Lung (tissue), 12 donors: Measurements from ENCODE around the gene GALM. TPM values are rescaled to one million over a fixed set of nuclear protein-coding genes. Genes with fewer than 3 reads are reported as not detected.

ENCODE experiments used
- ATAC-seq: fragments of 200-7000 bp; cut with Tn5 transposase; one replicate; pipeline ENCODE4 v1.9.1; 2020; ENCODE audit warnings: moderate number of reproducible peaks; ENCODE audit not compliant: insufficient read depth, low FRiP score
- DNase-seq, 3 donors: peaks; one replicate each; pipeline ENCODE4 v3.0.0-alpha.2; 2013 to 2017
- H3K27ac ChIP-seq, 2 donors: one replicate each; pipeline ENCODE4 v1.5.1; 2013; ENCODE audit warnings: mild to moderate bottlenecking in 2 of 2, moderate library complexity in 2 of 2, control low read depth in 1 of 2, inconsistent platforms in 1 of 2, low read depth in 1 of 2, low read length in 1 of 2
- H3K27me3 ChIP-seq, 3 donors: one replicate each; pipeline ENCODE4 v1.5.1; 2013; ENCODE audit warnings: low read length in 2 of 3; ENCODE audit not compliant: control insufficient read depth in 3 of 3, insufficient read depth in 3 of 3
- H3K36me3 ChIP-seq, 4 donors: one replicate each; pipeline ENCODE4 v1.5.1; 2013; ENCODE audit warnings: low read length in 4 of 4, mild to moderate bottlenecking in 1 of 4, moderate library complexity in 1 of 4; ENCODE audit not compliant: control insufficient read depth in 4 of 4, insufficient read depth in 4 of 4
- H3K4me1 ChIP-seq, 5 donors: one replicate each; pipeline ENCODE4 v1.5.1; 2013; ENCODE audit warnings: low read length in 5 of 5, mild to moderate bottlenecking in 2 of 5, moderate library complexity in 1 of 5; ENCODE audit not compliant: control insufficient read depth in 5 of 5, insufficient read depth in 5 of 5
- H3K4me3 ChIP-seq: one replicate; pipeline ENCODE4 v1.5.1; 2013; ENCODE audit warnings: mild to moderate bottlenecking, control low read depth, moderate library complexity
- H3K9ac ChIP-seq, 2 donors: one replicate each; pipeline ENCODE4 v1.5.1; 2013; ENCODE audit warnings: low read length in 2 of 2, control low read depth in 1 of 2; ENCODE audit not compliant: insufficient read depth in 1 of 2
- H3K9me3 ChIP-seq, 4 donors: one replicate each; pipeline ENCODE4 v1.5.1; 2013; ENCODE audit warnings: low read length in 3 of 4, mild to moderate bottlenecking in 1 of 4, moderate library complexity in 1 of 4; ENCODE audit not compliant: control insufficient read depth in 4 of 4, insufficient read depth in 3 of 4
- WGBS, 2 donors: extraction: QIAGEN DNeasy Blood & Tissue Kit; methylation state at CpG; one replicate each; pipeline ENCODE4 v1.1.7; 2013; 5-methylcytosine and 5-hydroxymethylcytosine counted together
- polyA plus RNA-seq, 2 donors: library from polyadenylated mRNA; stranded (reverse); fragments of 200-250 nt; gene quantifications; one replicate each; pipeline ENCODE4 v1.2.1, GENCODE V29; 2013
- total RNA-seq, 2 donors: library from RNA; depleted of rRNA in 1 of 2; stranded (reverse); fragments of >200 nt in 1 of 2; gene quantifications; one replicate each; pipeline ENCODE4 v1.2.1, GENCODE V29; 2014 to 2021
- TF ChIP-seq, protein P1 (sequence below): IDR thresholded peaks from 2 replicates; pipeline ENCODE4 v1.5.1; 2012; ENCODE audit warnings: mild to moderate bottlenecking; ENCODE audit errors: control extremely low read depth, extremely low read depth
- donor health status: control.
- donor health status: control.
- donor health status: Bipolar disorder and iron deficiency.
- donor health status: healthy.
- donor health status: DM: yes; HTN: yes; CAD: no.

Gene GALM
- total and polyA plus RNA-seq, 4 donors: 7.6 to 25.5 (median 14.1) TPM

GRCh38 chr2:38656866-38657480 lies 8.9 kb upstream of the GALM start:
- ATAC-seq (no peak), DNase-seq (no peak)
- H3K9ac ChIP-seq: no peak overlapping the region
- TF ChIP-seq, protein P1, sequence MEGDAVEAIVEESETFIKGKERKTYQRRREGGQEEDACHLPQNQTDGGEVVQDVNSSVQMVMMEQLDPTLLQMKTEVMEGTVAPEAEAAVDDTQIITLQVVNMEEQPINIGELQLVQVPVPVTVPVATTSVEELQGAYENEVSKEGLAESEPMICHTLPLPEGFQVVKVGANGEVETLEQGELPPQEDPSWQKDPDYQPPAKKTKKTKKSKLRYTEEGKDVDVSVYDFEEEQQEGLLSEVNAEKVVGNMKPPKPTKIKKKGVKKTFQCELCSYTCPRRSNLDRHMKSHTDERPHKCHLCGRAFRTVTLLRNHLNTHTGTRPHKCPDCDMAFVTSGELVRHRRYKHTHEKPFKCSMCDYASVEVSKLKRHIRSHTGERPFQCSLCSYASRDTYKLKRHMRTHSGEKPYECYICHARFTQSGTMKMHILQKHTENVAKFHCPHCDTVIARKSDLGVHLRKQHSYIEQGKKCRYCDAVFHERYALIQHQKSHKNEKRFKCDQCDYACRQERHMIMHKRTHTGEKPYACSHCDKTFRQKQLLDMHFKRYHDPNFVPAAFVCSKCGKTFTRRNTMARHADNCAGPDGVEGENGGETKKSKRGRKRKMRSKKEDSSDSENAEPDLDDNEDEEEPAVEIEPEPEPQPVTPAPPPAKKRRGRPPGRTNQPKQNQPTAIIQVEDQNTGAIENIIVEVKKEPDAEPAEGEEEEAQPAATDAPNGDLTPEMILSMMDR: no peak
- no peaks in the 10 kb centered on the region for H3K27me3 ChIP-seq
- no peaks in the 10 kb centered on the region for H3K36me3 ChIP-seq
- H3K4me1 ChIP-seq: no peaks in the 10 kb centered on the region
- H3K27ac ChIP-seq: no peak overlapping the region
- H3K4me3 ChIP-seq: no peak overlapping the region
- WGBS, 2 donors: 90 to 94% methylated on average over 4 of the region's 4 CpGs
- H3K9me3 ChIP-seq: no peaks in the 10 kb centered on the region

DNA sequence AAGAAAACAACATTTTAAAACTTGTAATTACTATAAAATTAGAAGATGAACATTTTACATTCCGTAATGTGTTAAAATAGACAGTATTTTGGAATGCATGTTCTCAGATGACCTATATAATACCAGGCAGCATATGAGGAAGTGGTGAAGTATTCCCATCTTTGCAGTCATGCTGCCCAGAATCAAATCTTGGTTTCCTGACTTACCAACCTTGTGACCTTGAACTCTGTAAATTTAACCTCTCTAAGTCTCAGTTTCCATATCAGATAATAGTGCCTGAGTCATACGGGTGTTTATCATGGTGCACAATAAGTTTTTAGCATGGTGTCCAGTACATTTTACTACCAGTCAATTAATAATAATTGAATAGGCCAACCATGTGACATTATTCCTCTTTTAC lies 7.3 kb upstream of the GALM start:
- TF ChIP-seq, protein P1: no peak
- Histone ChIP-seq H3K9me3 (no peaks in the 10 kb centered on the region), H3K4me3 (no peak overlapping the region), H3K36me3 (no peaks in the 10 kb centered on the region), H3K4me1 (no peaks in the 10 kb centered on the region), H3K9ac (no peak overlapping the region), H3K27me3 (no peaks in the 10 kb centered on the region), H3K27ac (no peak overlapping the region)
- 81 to 86% methylated on average over 2 of the region's 2 CpGs for WGBS, 2 donors
- no peak for ATAC-seq
- DNase-seq: no peak

DNA sequence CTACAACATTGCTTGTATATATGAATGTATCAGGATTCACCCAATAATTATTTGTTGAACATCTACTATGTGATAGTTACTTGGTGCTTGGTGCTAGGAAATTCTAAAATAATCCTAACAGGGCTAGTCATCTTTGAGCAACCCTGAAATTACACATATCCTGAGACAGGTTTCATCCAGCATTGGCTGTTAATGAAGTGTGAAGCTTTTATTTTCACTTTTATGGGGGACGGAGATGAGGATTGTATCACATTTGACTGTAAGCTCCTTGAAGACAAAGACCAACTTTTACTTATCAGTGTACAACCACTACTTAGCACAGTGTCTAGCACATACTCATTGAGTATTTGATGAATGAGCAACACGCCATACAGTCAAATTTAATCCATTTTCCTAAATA lies 6.8 kb upstream of the GALM start:
- Histone ChIP-seq H3K4me1 (no peaks in the 10 kb centered on the region), H3K9me3 (no peaks in the 10 kb centered on the region), H3K27me3 (no peaks in the 10 kb centered on the region), H3K4me3 (no peak overlapping the region), H3K36me3 (no peaks in the 10 kb centered on the region), H3K27ac (no peak overlapping the region), H3K9ac (no peak overlapping the region)
- TF ChIP-seq, protein P1: no peak
- no peak for DNase-seq
- 93 to 96% methylated on average over 2 of the region's 2 CpGs for WGBS, 2 donors
- ATAC-seq: no peak

GRCh38 chr2:38660282-38660681 lies 5.6 kb upstream of the GALM start:
- DNase-seq (no peak), ATAC-seq (no peak)
- Histone ChIP-seq H3K9me3 (no peaks in the 10 kb centered on the region), H3K4me3 (no peak overlapping the region), H3K36me3 (no peaks in the 10 kb centered on the region), H3K27ac (no peak overlapping the region), H3K9ac (no peak overlapping the region), H3K4me1 (no peaks in the 10 kb centered on the region), H3K27me3 (no peaks in the 10 kb centered on the region)
- 97 to 99% methylated on average over 3 of the region's 3 CpGs for WGBS, 2 donors
- TF ChIP-seq, protein P1: no peak
